ENCODE measurements around the gene KIF2A. TPM values are rescaled to one million over a fixed set of nuclear protein-coding genes. Genes with fewer than 3 reads are reported as not detected.

The KIF2A gene
- total and polyA plus RNA-seq, 2 donors (not counting 3 experiments of a cell fraction or from before 2014, with no cell fraction given): 17.1 to 65.1 TPM

DNA sequence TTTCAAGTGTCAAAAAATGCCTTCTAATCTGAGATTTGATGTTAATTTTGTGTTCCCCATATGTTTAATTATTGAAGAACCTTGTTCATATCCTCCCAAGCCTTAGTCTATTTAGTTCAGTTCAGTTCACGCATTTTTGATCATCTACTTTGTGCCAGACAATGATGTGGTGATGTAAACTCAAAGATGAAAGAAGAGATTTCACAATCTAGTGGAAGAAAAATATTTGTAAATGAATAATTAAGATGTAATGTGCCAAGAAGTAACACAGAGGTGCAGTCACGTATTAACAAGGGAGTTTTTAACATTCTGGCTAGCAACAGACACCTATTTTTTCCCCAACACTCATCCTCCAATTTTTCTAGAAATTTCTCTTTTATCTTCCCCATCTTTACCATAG, 22.1 kb upstream of the KIF2A start:
- TF ChIP-seq GATA2 (IDR thresholded peaks at IDR 0.05; ENCODE audit: insufficient read depth, insufficient read length, low read depth, low read length) (no peak), MAX (IDR thresholded peaks at IDR 0.05; ENCODE audit: insufficient read depth, insufficient read length) (no peak), CTCF (IDR thresholded peaks at IDR 0.05; ENCODE audit: extremely low read depth in 1 of 2, insufficient read depth in 1 of 2, low read depth in 1 of 2, low read length in 2 of 2) (no peak), JUN (IDR thresholded peaks at IDR 0.05; ENCODE audit: borderline replicate concordance, insufficient read depth, insufficient read length, low read depth) (no peak), POLR2AphosphoS5 (IDR thresholded peaks at IDR 0.05; ENCODE audit: insufficient read depth, low read depth, low read length) (no peak), POLR2A (IDR thresholded peaks at IDR 0.05; ENCODE audit: low read depth, low read length) (no peak), FOS (IDR thresholded peaks at IDR 0.05; ENCODE audit: borderline replicate concordance, insufficient read depth, low read length) (no peak), MYC (IDR thresholded peaks at IDR 0.05; ENCODE audit: low read depth, low read length) (no peak), EZH2 (IDR thresholded peaks at IDR 0.05; ENCODE audit: borderline replicate concordance, low read depth, low read length, severe bottlenecking) (no peak)
- no peaks in the 10 kb centered on the region for H3K36me3 ChIP-seq (ENCODE audit: control insufficient read depth in 2 of 2, extremely low read depth in 1 of 2, insufficient read depth in 2 of 2, low read length in 2 of 2)
- ChIA-PET CTCF (no interaction called here), POLR2A (no interaction called here)
- no peaks in the 10 kb centered on the region for H3K9me1 ChIP-seq (replicated peaks; ENCODE audit: control insufficient read depth, extremely low read depth, insufficient read depth, low read length)
- H3K4me1 ChIP-seq (ENCODE audit: control insufficient read depth, extremely low read depth, insufficient read depth, low read length): no peaks in the 10 kb centered on the region
- H3K79me2 ChIP-seq (ENCODE audit: control insufficient read depth, insufficient read depth, low read length): no peaks in the 10 kb centered on the region
- FAIRE-seq: no peak
- BruUV-seq (replicated peaks): no TSS peak
- DNase-seq (ENCODE audit: low read depth, low spot score): no peak
- no peak overlapping the region for H3K4me3 ChIP-seq (replicated peaks in 1 of 3; ENCODE audit: insufficient read depth in 1 of 3, low read depth in 1 of 3, low read length in 3 of 3)
- dilution Hi-C loops (cut with MboI; ENCODE audit: extremely low pct_ligation_motif_present, low sequenced_read_pairs) (no loop called here), intact Hi-C loops (cut with micrococcal nuclease) (no loop called here)
- H4K20me1 ChIP-seq (replicated peaks; ENCODE audit: control insufficient read depth, extremely low read depth, insufficient read depth, low read length): no peaks in the 10 kb centered on the region
- no peak overlapping the region for H3K4me2 ChIP-seq (ENCODE audit: insufficient read depth, low read length)
- H3K9me3 ChIP-seq (replicated peaks; ENCODE audit: control insufficient read depth, insufficient read depth, low read length): no peaks in the 10 kb centered on the region
- no peak overlapping the region for H3K9ac ChIP-seq (replicated peaks; ENCODE audit: extremely low read depth, insufficient read depth, low read length)
- H3K27me3 ChIP-seq (ENCODE audit: control insufficient read depth in 2 of 2, insufficient read depth in 2 of 2, low read length in 2 of 2): peaks cover 0 to 4% of the 10 kb centered on the region in 2 experiments
- no peak overlapping the region for H3K27ac ChIP-seq (ENCODE audit: insufficient read depth, low read depth, low read length)
- no peak overlapping the region for H2AFZ ChIP-seq (ENCODE audit: low read depth, low read length)

Data from endothelial cell of umbilical vein (primary cell).